HG03521 (cell line): Measurements from ENCODE around the gene MYD88.

Experiments
- ATAC-seq: cut with Tn5 transposase; IDR thresholded peaks from one replicate; pipeline ENCODE4 v1.9.1; 2021; ENCODE audit warnings: mild to moderate bottlenecking, moderate library complexity; ENCODE audit not compliant: unreplicated experiment

MYD88 gene

DNA sequence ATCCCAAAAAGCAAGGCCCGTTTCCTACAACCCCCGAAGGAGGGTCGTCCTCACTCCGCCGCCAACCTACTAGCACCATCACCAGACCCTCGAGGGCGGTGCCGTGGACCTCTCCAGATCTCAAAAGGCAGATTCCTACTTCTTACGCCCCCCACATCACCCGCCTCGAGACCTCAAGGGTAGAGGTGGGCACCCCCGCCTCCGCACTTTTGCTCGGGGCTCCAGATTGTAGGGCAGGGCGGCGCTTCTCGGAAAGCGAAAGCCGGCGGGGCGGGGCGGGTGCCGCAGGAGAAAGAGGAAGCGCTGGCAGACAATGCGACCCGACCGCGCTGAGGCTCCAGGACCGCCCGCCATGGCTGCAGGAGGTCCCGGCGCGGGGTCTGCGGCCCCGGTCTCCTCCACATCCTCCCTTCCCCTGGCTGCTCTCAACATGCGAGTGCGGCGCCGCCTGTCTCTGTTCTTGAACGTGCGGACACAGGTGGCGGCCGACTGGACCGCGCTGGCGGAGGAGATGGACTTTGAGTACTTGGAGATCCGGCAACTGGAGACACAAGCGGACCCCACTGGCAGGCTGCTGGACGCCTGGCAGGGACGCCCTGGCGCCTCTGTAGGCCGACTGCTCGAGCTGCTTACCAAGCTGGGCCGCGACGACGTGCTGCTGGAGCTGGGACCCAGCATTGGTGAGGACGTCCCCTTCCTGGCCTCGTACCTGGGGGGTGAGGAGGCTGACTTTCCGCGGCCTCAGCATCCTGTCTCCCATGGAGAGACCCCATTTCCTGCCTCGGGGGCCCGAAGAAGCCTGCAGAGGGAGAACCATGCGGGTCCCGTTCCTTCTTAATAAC lies at the start of gene MYD88:
Gene MYD88, plus strand, starts transcription at position 313 of the 842 bp plus-strand sequence. Its CDS starts 40 bp downstream, at position 353.
- ATAC-seq, result peak; percentile 41

GRCh38 chr3:38089163-38089562 lies 49.3 kb upstream of the MYD88 start:
- ATAC-seq, result no peak

- ATAC-seq, result no peak
These were observed 48.0 kb upstream of the MYD88 start for GRCh38 chr3:38090453-38090852.

DNA sequence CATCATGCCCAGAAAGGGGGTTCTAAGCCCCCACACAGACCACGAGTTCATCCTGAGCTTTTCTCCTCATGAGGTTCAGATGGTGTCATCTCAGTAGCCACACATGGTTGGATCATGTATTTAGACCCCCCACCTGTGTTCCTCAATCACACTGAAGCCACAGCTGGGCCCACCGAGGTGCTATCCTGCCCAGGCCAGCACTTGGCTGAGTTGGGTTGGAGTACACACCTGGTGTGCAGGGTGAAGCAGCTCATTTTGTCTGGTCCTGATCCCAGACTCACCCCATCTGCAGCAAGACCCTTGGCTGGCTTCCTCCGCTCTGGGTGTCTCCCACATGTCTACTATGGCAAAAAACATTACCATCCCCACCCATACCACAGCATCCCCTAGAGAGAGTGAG lies 43.5 kb upstream of the MYD88 start:
- no peak for ATAC-seq

DNA sequence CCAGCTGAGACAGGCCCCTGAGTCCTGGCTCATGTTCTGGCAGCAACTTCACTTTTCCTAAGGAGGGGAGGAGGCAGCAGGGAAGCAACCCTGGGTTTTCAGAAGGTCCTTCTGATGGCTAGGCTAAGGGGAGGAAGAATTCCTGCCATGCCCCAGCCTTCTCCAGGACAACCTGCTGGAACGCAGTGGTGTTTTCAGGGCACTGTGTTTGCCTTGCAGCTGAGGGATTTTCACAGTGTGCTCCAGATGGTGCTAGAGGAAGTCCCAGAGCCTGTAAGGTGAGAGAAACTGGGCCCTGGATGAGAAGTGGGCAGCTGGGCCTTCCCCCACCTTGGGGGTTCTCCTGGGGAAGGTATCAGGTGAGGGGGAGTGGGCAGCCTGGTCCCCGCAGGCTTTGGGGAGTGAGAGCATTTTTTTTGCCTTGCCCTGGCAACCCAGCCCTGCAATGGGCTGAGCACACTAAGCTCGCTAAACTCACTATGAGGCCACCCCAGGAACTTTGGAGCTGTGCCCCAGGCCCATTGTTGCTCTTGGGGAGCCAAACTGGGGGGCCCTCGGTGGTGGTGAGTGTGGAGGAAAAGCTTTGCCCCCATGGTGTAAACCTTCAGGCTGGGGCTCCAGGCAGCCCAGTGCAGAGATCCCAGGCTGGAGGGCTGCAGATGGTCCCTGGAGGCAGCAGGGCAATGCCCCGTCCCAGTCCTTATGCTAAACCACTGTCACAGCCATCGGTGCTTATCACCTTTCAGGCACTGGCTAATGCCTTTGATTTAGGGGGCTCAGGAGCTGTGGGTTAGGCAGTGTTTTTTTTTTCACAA lies 42.6 kb upstream of the MYD88 start:
- no peak for ATAC-seq

DNA sequence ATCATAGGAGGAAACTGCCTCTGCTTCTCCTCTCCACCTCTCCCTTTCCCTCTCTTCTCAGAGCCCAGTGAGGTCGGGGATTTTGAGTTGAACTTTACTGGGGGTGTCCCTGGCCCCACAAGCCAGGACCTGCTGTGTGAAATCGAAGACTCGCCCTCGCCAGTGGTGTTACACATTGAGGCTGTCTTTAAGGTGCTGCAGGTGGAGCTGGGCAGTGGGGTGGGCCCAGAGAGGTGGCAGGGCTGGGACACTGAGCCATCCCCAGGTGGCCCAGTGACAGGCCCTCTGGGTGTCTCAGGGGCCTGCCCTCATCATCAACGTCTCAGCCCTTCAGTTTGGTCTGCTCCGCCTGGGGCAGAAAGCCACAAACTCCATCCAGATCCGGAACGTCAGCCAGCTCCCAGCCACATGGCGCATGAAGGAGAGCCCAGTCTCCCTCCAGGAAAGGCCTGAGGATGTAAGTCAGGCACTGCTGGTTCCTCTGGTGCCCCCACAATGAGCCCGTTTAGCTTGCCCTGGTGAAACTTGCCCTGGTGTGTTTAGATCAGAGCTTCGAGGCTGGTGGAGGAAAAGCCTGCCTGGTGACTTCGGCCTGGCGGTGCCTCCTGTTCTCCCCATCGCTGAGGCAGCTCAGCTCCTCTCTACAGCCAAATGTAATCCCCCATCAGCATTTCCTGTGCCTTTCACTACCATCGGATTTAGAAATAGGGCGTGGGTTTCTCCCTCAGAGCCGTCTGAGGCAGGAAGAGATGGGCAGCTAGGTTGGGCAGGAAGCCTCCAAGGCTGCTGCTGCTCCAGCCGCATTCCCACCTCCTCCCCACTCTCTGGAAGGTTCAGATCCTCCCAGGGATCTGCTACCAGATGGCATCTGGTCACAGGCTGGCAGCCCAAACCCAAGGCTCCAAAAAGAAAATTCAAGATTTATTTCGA lies 40.8 kb upstream of the MYD88 start:
- ATAC-seq, result no peak

DNA sequence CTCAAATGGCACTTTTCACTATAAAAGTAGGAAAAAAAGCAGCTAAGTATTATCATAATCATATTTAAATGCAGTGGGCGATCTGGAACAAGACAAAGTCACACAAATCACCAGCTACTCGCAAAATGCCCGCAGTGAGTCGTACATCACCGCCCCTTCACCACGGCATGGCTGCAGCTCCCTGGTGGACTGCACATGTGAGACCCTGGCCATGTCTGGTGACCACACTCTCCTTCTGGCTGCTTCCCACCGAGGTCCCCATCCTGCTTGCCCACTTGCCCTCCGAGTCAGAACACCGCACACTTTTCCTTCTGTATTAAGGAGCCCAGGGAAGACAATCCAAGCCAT lies 40.1 kb upstream of the MYD88 start:
- no peak for ATAC-seq

DNA sequence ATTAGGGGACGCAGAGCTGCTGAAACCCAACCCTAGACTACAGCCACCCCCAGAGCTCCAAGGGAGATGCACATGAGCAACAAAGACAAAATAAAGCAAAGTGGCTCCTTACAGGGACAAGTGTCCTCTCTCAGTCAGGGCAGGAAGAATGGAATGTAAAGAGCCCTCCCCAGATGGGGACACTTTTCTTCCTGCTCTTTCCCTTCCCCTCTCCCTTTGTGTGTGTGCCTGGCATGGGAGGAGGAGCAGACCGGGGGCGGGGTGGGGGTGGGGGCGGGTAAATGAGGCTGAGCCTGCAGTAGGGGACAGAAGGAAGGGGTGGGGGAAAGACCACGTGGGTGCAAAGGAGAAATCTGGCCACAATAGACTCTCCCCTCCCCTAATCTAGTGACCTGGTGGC lies 38.9 kb upstream of the MYD88 start:
- ATAC-seq, result no peak

DNA sequence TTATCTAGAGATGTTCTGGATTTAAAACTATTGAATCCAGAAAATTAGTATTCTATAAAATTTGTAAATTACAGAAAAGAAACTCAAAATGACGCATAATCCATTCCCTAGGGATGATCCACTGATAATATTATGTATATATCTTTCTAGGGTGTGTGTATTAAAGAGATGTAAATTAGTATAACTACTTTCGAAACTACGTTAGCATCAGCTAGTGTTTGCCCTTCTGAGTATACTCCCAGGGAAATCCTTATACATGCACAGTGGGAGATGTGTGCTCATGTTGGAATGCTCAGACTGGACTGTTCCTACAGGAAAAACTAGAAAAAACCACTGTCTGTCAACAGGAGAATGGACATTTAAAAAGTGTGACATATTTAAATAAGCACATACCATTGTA lies 38.0 kb upstream of the MYD88 start:
- ATAC-seq, result no peak

DNA sequence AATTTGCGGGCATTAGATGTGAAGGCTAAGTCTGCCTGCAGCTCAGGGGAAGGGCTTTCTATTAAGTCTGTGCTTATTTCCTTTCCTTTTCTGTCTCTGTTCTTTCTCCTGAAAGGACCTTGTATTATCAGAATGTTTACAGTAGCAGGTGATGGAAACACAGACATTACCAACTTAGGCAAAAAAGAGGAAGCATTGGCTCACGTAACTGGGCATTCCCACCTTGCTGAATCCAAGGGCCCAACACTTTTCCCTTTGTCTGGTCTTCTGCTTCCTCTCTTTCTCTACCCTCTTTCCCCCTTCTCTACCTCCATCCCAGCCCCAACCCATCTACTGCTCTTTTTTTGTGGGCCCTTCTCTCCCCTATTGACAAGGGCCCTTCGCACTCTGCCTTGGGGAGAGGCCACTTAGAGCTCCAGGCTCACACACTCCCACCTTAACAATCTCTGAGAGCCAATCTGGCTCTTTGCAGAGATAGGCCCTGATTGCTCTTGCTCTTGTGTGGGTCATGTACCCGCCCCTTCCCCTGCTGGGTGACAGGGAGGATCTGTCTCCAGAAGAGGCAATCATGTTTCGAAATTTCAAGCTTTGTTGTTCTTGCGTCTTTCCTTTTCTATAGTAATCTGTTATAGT lies 36.5 kb upstream of the MYD88 start:
- no peak for ATAC-seq

- no peak for ATAC-seq
These were observed 36.0 kb upstream of the MYD88 start for GRCh38 chr3:38102444-38102814.

GRCh38 chr3:38105525-38105924 lies 32.9 kb upstream of the MYD88 start:
- no peak for ATAC-seq

DNA sequence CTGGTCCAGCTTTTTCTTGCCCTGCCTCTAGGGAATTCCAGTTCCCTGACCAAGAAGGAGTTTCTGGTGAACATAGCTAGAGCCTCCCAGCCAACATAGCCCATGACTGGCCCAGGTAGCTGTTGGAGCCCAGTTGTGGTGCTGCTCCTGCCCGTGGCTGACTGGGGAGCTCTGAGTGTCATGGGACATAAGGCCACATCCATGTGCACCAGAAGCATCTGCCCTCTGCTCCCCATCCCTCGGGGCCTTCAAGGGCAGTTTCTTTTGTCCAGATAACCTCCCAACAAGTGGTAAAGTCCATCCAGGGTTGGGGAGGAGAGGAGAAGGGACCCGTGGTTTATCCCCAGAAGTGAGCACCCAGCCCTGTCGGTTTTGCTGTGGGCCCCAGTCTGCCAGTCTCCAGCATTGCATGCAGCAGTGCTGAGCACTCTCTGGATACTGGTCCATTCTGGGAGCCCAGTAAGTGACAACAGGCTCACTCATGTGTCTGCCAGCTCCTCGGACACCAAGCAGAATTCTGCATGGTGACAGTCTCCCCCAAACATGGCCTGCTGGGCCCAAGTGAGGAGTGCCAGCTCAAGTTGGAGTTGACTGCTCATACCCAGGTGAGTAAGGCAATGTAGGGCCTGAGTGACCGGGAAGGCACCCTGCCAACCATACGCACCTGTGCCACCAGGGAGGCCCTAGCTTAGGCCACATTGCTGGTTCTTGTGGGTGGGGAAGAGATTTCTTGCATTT lies 30.4 kb upstream of the MYD88 start:
- ATAC-seq, result no peak

GRCh38 chr3:38108649-38109579 lies 29.5 kb upstream of the MYD88 start:
- ATAC-seq, result no peak

DNA sequence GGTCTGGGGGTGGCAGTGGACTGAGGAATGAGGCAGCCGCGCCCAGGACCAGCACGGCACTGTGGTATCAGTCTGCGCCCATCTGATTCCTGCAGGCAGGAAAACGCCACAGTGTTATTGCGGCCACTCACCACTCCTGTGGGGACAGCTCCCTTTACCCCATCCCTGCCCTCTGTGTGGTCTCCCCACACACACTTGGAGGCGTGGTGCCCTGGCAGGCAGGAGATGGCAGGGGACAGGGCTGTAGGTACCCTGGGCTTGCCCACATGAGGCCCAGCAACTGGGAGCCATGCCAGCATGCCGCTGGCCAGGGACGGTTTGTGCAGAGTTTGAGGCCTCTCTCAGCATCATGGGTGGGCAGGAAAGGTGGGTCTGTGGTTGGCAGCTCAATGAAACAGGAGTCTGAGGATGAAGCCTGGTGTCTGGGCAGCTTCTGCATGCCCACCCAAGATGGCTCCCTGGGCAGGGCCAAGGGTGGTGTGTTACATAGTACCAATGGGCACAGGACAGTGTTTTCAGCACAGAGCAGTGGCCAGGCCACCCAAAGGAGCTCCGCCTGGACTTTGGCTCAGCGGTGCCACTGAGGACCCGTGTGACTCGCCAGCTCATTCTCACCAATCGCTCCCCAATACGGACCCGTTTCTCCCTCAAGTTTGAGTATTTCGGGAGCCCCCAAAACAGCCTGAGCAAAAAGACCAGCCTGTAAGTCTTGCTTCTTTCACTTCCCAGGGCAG lies 28.7 kb upstream of the MYD88 start:
- no peak for ATAC-seq

DNA sequence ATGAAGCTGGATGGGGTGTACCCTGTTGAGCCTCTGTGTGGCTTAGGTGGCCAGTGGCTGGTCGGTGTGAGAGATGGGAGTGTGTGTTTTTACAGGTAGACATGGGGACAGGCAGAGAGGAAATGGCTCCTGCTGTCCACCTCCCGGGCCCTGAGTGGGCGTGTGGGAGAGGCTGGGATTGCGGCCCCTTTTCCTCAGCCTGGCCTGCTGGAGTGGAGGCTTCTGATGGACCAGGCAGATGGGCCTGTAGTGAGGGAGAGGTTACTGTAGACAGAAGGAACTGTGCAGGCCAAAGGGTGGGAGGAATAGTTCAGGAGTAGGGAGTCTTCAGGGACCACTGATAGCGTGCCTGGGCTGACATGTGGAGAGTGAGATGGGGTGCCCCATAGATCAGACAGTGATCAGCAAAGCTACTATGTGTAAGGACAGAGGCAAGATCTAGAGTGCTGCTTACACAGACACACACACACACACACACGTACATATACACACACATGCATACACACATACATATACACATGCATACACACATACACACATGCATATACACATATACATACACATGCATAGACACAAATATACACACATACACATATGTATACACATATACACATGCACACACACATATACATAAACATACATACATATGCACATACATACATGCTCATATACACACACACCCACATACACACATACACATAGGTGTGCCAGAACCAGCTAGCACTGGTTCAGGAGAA lies 28.0 kb upstream of the MYD88 start:
- ATAC-seq, result no peak

- no peak for ATAC-seq
These were observed 27.3 kb upstream of the MYD88 start for GRCh38 chr3:38111201-38111600.
